ENCODE results near the gene GOT1. TPM values are rescaled to one million over a fixed set of nuclear protein-coding genes. Genes with fewer than 3 reads are reported as not detected.
A peak's percentile ranks its signal among the peaks of the same experiment; 100 is the strongest.

Gene GOT1
- total and polyA plus RNA-seq, 4 donors, result 73.5 to 271 (median 123) TPM

DNA sequence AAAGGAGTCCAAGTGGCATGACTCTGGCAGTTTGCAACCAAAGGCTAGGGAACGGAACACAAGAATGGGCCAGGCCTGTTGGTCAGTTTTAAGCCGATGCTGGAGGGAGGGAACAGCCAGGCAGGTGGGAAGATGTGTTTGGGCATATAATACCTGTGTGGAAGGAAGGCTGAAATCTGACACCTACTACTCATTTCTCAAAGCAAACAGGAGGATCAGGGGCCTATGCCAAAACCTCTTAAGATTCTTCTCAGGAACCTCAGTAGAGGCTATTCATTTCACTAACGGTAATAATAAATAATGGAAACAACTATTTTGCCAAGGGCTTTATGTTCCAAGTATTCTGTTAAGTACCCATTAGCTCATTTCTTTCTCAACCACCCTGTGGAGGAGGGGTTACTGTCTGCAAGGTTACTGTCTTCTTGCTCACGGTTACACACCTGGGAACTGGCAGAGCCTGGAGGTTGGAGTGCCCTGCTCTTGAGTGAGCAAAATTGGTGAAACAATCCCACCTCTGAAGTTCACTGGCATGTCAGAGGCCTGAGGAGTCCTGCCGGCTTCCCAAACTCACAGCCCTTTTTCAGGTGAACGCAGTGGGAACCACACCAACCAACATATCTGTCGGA is 35.5 kb downstream of the GOT1 start:
- peak overlapping the region in 1 of 2 donors; percentile 7 for H3K27ac ChIP-seq (ENCODE audit: low read depth in 1 of 2, low read length in 2 of 2)

More for the DNA sequence above, 35.5 kb downstream of the GOT1 start:
- TF ChIP-seq MAX (IDR thresholded peaks at IDR 0.05) (no peak), HNF4A (conservative IDR thresholded peaks at IDR 0.05) (no peak), GABPA (IDR thresholded peaks at IDR 0.05 in 1 of 2, conservative IDR thresholded peaks at IDR 0.05 in 1 of 2) (no peak), RXRA (IDR thresholded peaks at IDR 0.05) (no peak), SP1 (IDR thresholded peaks at IDR 0.05) (no peak), FOXA1 (IDR thresholded peaks at IDR 0.05) (no peak), EGR1 (IDR thresholded peaks at IDR 0.05; ENCODE audit: low read depth in 2 of 2) (no peak), JUND (IDR thresholded peaks at IDR 0.05) (no peak), YY1 (IDR thresholded peaks at IDR 0.05) (no peak), HNF4G (IDR thresholded peaks at IDR 0.05) (no peak), NR2F2 (IDR thresholded peaks at IDR 0.05) (no peak), FOXA2 (IDR thresholded peaks at IDR 0.05) (no peak), TAF1 (conservative IDR thresholded peaks at IDR 0.05) (no peak)
- TF ChIP-seq, protein P1, sequence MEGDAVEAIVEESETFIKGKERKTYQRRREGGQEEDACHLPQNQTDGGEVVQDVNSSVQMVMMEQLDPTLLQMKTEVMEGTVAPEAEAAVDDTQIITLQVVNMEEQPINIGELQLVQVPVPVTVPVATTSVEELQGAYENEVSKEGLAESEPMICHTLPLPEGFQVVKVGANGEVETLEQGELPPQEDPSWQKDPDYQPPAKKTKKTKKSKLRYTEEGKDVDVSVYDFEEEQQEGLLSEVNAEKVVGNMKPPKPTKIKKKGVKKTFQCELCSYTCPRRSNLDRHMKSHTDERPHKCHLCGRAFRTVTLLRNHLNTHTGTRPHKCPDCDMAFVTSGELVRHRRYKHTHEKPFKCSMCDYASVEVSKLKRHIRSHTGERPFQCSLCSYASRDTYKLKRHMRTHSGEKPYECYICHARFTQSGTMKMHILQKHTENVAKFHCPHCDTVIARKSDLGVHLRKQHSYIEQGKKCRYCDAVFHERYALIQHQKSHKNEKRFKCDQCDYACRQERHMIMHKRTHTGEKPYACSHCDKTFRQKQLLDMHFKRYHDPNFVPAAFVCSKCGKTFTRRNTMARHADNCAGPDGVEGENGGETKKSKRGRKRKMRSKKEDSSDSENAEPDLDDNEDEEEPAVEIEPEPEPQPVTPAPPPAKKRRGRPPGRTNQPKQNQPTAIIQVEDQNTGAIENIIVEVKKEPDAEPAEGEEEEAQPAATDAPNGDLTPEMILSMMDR (IDR thresholded peaks at IDR 0.05; ENCODE audit: low read depth, low read length, missing input control), result no peak
- TF ChIP-seq, protein P2, sequence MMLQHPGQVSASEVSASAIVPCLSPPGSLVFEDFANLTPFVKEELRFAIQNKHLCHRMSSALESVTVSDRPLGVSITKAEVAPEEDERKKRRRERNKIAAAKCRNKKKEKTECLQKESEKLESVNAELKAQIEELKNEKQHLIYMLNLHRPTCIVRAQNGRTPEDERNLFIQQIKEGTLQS (IDR thresholded peaks at IDR 0.05), result no peak
- TF ChIP-seq, protein P3, sequence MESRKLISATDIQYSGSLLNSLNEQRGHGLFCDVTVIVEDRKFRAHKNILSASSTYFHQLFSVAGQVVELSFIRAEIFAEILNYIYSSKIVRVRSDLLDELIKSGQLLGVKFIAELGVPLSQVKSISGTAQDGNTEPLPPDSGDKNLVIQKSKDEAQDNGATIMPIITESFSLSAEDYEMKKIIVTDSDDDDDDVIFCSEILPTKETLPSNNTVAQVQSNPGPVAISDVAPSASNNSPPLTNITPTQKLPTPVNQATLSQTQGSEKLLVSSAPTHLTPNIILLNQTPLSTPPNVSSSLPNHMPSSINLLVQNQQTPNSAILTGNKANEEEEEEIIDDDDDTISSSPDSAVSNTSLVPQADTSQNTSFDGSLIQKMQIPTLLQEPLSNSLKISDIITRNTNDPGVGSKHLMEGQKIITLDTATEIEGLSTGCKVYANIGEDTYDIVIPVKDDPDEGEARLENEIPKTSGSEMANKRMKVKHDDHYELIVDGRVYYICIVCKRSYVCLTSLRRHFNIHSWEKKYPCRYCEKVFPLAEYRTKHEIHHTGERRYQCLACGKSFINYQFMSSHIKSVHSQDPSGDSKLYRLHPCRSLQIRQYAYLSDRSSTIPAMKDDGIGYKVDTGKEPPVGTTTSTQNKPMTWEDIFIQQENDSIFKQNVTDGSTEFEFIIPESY (IDR thresholded peaks at IDR 0.05), result no peak
- TF ChIP-seq, protein P4, sequence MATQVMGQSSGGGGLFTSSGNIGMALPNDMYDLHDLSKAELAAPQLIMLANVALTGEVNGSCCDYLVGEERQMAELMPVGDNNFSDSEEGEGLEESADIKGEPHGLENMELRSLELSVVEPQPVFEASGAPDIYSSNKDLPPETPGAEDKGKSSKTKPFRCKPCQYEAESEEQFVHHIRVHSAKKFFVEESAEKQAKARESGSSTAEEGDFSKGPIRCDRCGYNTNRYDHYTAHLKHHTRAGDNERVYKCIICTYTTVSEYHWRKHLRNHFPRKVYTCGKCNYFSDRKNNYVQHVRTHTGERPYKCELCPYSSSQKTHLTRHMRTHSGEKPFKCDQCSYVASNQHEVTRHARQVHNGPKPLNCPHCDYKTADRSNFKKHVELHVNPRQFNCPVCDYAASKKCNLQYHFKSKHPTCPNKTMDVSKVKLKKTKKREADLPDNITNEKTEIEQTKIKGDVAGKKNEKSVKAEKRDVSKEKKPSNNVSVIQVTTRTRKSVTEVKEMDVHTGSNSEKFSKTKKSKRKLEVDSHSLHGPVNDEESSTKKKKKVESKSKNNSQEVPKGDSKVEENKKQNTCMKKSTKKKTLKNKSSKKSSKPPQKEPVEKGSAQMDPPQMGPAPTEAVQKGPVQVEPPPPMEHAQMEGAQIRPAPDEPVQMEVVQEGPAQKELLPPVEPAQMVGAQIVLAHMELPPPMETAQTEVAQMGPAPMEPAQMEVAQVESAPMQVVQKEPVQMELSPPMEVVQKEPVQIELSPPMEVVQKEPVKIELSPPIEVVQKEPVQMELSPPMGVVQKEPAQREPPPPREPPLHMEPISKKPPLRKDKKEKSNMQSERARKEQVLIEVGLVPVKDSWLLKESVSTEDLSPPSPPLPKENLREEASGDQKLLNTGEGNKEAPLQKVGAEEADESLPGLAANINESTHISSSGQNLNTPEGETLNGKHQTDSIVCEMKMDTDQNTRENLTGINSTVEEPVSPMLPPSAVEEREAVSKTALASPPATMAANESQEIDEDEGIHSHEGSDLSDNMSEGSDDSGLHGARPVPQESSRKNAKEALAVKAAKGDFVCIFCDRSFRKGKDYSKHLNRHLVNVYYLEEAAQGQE (IDR thresholded peaks at IDR 0.05), result no peak
- H3K27me3 ChIP-seq (ENCODE audit: control insufficient read depth in 4 of 4, insufficient read depth in 4 of 4, low read length in 3 of 4), result no peaks in the 10 kb centered on the region
- 86% methylated on average over 7 of the region's 7 CpGs for WGBS
- peaks cover 7 to 32% (median 29%) of the 10 kb centered on the region in 4 donors for H3K36me3 ChIP-seq (ENCODE audit: control insufficient read depth in 4 of 4, insufficient read depth in 3 of 4, low read depth in 1 of 4, low read length in 3 of 4)
- DNase-seq (ENCODE audit: low spot score), result no peak
- no peak overlapping the region for H3K4me3 ChIP-seq (ENCODE audit: low read depth in 1 of 3, low read length in 3 of 3)
- H3K4me1 ChIP-seq (ENCODE audit: control insufficient read depth in 4 of 4, insufficient read depth in 4 of 4, low read length in 3 of 4), result peaks cover 7 to 50% (median 36%) of the 10 kb centered on the region in 4 donors
- H3K9me3 ChIP-seq (ENCODE audit: control insufficient read depth in 4 of 4, low read length in 3 of 4), result no peaks in the 10 kb centered on the region
- no peak overlapping the region for H3K9ac ChIP-seq (ENCODE audit: low read depth in 1 of 2, low read length in 2 of 2)

Data from liver (tissue), 9 donors.